GM23338 (cell line): ENCODE results near the gene CDH4. TPM values are rescaled to one million over a fixed set of nuclear protein-coding genes. Genes with fewer than 3 reads are reported as not detected.

Experiments
- ATAC-seq: fragments of 200-7000 bp; cut with Tn5 transposase; 3 replicates; pipeline ENCODE4 v1.9.1; 2020
- DNase-seq: peaks from one replicate; pipeline ENCODE4 v3.0.0-alpha.2; 2015; ENCODE audit warnings: low spot score
- H2AFZ ChIP-seq: fragments of 200-600 bp; sonication (generic); 2 replicates; pipeline ENCODE4 v1.8.0; 2016; ENCODE audit warnings: antibody characterized with exemption, mild to moderate bottlenecking, moderate library complexity
- H3F3A ChIP-seq: fragments of 200-600 bp; sonication (generic); replicated peaks from 2 replicates; pipeline ENCODE4 v1.8.0; 2017; ENCODE audit warnings: antibody characterized with exemption, mixed run types, low read depth
- H3K27ac ChIP-seq: fragments of 200-600 bp; sonication (generic); 2 replicates; pipeline ENCODE4 v1.6.1; 2016; ENCODE audit warnings: low read depth
- H3K27me3 ChIP-seq: fragments of 200-600 bp; sonication (generic); 2 replicates; pipeline ENCODE4 v1.8.0; 2016; ENCODE audit warnings: mild to moderate bottlenecking, mixed run types, moderate library complexity; ENCODE audit not compliant: insufficient read depth
- H3K36me3 ChIP-seq: fragments of 200-600 bp; sonication (generic); 2 replicates; pipeline ENCODE4 v1.8.0; 2016; ENCODE audit warnings: mild to moderate bottlenecking; ENCODE audit not compliant: insufficient read depth
- H3K4me1 ChIP-seq: fragments of 200-600 bp; sonication (generic); 2 replicates; pipeline ENCODE4 v1.8.0; 2016; ENCODE audit warnings: mild to moderate bottlenecking, moderate library complexity; ENCODE audit not compliant: insufficient read depth
- H3K4me2 ChIP-seq: fragments of 200-600 bp; sonication (generic); 2 replicates; pipeline ENCODE4 v1.7.1; 2017; ENCODE audit warnings: mixed run types
- H3K4me3 ChIP-seq: fragments of 200-600 bp; sonication (generic); 2 replicates; pipeline ENCODE4 v1.6.1; 2016; ENCODE audit warnings: mixed run types
- H3K79me2 ChIP-seq: fragments of 200-600 bp; sonication (generic); replicated peaks from 2 replicates; pipeline ENCODE4 v1.8.0; 2017; ENCODE audit warnings: mild to moderate bottlenecking; ENCODE audit not compliant: insufficient read depth
- H3K9me2 ChIP-seq: fragments of 200-600 bp; sonication (generic); 2 replicates; pipeline ENCODE4 v1.8.0; 2017; ENCODE audit not compliant: insufficient read depth
- H4K20me1 ChIP-seq: fragments of 200-600 bp; sonication (generic); replicated peaks from 2 replicates; pipeline ENCODE4 v1.8.0; 2017; ENCODE audit warnings: mild to moderate bottlenecking; ENCODE audit not compliant: insufficient read depth
- H3K27ac Mint-ChIP-seq: 2 replicates; pipeline ENCODE4 v1.8.0; 2020; ENCODE audit warnings: inconsistent platforms, mild to moderate bottlenecking, moderate library complexity, mixed read lengths
- H3K27me3 Mint-ChIP-seq: 3 replicates; pipeline ENCODE4 v1.8.0; 2022; ENCODE audit warnings: low read depth, mild to moderate bottlenecking, moderate library complexity, mixed read lengths, inconsistent platforms; ENCODE audit not compliant: insufficient read depth, poor library complexity
- H3K36me3 Mint-ChIP-seq: 3 replicates; pipeline ENCODE4 v1.8.0; 2021; ENCODE audit warnings: low read depth, mild to moderate bottlenecking, inconsistent platforms, moderate library complexity, mixed read lengths
- H3K4me1 Mint-ChIP-seq: 3 replicates; pipeline ENCODE4 v1.8.0; 2020; ENCODE audit warnings: mild to moderate bottlenecking, inconsistent platforms, mixed read lengths
- H3K4me3 Mint-ChIP-seq: 3 replicates; pipeline ENCODE4 v1.8.0; 2021; ENCODE audit warnings: moderate library complexity, mild to moderate bottlenecking, inconsistent platforms, mixed read lengths
- H3K9me3 Mint-ChIP-seq: 3 replicates; pipeline ENCODE4 v1.8.0; 2020; ENCODE audit warnings: moderate library complexity, mild to moderate bottlenecking, inconsistent platforms, mixed read lengths
- CTCF ChIP-seq, 2 experiments: fragments of 200-600 bp in 1 of 2; sonication (generic) in 1 of 2; conservative IDR thresholded peaks; 2 replicates each; pipeline versions ENCODE4 v1.5.1 to v1.6.1; 2016 to 2017; ENCODE audit warnings: antibody characterized with exemption in 2 of 2, low read depth in 2 of 2, mild to moderate bottlenecking in 2 of 2, moderate library complexity in 1 of 2
- EZH2 ChIP-seq: fragments of 200-600 bp; sonication (generic); IDR thresholded peaks from one replicate; pipeline ENCODE4 v1.8.0; 2017; ENCODE audit warnings: antibody characterized with exemption, mild to moderate bottlenecking, low read depth; ENCODE audit not compliant: unreplicated experiment
- EZH2phosphoT487 ChIP-seq: fragments of 200-600 bp; sonication (generic); IDR thresholded peaks from one replicate; pipeline ENCODE4 v1.8.1; 2018; ENCODE audit warnings: antibody characterized with exemption; ENCODE audit not compliant: unreplicated experiment
- STAT1 ChIP-seq: IDR thresholded peaks from one replicate; pipeline ENCODE4 v1.6.1; 2016; ENCODE audit warnings: antibody characterized with exemption; ENCODE audit not compliant: unreplicated experiment
- ZNF114 ChIP-seq: fragments of 250-450 bp; sonication (Bioruptor Pico); IDR thresholded peaks from 2 replicates; pipeline ENCODE4 v1.5.0; 2020; ENCODE audit warnings: mild to moderate bottlenecking, moderate library complexity
- ZNF331 ChIP-seq: fragments of 250-450 bp; sonication (Bioruptor Pico); IDR thresholded peaks from 2 replicates; pipeline ENCODE4 v1.5.0; 2020; ENCODE audit warnings: low read depth, mild to moderate bottlenecking, moderate library complexity
- polyA plus RNA-seq: library from polyadenylated mRNA; unstranded; fragments of >200 nt; fragmentation: Nextera tagmentation; extraction: Ambion mirVana; gene quantifications from 2 replicates; pipeline ENCODE4 v1.2.1, GENCODE V29; 2016
- total RNA-seq: library from RNA; depleted of rRNA; stranded (reverse); fragments of >200 nt; shearing (Covaris generic); gene quantifications from 2 replicates; pipeline ENCODE4 v1.2.3, GENCODE V29; 2014
- TF ChIP-seq, protein P1 (sequence below): IDR thresholded peaks from one replicate; pipeline ENCODE4 v1.6.1; 2018; ENCODE audit warnings: antibody characterized with exemption; ENCODE audit not compliant: unreplicated experiment
- TF ChIP-seq, protein P2 (sequence below): IDR thresholded peaks from 2 replicates; pipeline ENCODE4 v1.6.1; 2016; ENCODE audit warnings: antibody characterized with exemption

Gene CDH4
- total and polyA plus RNA-seq, 2 experiments from 2014 or later: 1.2 to 4.2 TPM

DNA sequence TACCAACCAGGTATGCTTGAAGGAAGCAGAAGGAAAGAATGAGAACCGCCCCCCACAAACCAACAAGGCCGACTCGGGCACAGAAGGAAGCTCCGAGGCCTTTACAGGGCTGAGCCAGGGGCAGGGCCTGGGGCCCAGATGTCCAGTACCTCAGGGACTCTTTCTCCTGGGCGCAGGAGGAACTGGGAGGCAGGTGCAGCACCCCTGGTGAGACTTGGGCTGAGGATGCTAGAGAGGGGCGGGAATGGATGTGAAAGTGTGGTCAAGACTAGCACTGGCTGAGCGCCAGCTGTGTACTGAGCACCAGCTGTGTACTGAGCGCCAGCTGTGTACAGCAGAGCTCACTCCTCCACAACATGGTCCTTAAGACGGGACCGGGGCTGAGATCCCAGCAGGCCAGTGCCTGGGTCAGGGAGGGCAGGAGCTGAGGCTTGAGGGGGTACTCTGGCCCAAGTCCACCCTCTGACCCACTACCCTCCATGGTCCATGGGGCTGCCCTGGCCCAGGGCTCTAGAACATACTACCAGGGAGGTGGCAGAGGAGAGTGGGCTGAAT is 444.2 kb downstream of the CDH4 start (continued):
- TF ChIP-seq, protein P1, sequence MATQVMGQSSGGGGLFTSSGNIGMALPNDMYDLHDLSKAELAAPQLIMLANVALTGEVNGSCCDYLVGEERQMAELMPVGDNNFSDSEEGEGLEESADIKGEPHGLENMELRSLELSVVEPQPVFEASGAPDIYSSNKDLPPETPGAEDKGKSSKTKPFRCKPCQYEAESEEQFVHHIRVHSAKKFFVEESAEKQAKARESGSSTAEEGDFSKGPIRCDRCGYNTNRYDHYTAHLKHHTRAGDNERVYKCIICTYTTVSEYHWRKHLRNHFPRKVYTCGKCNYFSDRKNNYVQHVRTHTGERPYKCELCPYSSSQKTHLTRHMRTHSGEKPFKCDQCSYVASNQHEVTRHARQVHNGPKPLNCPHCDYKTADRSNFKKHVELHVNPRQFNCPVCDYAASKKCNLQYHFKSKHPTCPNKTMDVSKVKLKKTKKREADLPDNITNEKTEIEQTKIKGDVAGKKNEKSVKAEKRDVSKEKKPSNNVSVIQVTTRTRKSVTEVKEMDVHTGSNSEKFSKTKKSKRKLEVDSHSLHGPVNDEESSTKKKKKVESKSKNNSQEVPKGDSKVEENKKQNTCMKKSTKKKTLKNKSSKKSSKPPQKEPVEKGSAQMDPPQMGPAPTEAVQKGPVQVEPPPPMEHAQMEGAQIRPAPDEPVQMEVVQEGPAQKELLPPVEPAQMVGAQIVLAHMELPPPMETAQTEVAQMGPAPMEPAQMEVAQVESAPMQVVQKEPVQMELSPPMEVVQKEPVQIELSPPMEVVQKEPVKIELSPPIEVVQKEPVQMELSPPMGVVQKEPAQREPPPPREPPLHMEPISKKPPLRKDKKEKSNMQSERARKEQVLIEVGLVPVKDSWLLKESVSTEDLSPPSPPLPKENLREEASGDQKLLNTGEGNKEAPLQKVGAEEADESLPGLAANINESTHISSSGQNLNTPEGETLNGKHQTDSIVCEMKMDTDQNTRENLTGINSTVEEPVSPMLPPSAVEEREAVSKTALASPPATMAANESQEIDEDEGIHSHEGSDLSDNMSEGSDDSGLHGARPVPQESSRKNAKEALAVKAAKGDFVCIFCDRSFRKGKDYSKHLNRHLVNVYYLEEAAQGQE: no peak
- TF ChIP-seq, protein P2, sequence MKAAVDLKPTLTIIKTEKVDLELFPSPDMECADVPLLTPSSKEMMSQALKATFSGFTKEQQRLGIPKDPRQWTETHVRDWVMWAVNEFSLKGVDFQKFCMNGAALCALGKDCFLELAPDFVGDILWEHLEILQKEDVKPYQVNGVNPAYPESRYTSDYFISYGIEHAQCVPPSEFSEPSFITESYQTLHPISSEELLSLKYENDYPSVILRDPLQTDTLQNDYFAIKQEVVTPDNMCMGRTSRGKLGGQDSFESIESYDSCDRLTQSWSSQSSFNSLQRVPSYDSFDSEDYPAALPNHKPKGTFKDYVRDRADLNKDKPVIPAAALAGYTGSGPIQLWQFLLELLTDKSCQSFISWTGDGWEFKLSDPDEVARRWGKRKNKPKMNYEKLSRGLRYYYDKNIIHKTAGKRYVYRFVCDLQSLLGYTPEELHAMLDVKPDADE: no peak
- TF ChIP-seq ZNF114 (CRISPR knock-in tag): no peak

DNA sequence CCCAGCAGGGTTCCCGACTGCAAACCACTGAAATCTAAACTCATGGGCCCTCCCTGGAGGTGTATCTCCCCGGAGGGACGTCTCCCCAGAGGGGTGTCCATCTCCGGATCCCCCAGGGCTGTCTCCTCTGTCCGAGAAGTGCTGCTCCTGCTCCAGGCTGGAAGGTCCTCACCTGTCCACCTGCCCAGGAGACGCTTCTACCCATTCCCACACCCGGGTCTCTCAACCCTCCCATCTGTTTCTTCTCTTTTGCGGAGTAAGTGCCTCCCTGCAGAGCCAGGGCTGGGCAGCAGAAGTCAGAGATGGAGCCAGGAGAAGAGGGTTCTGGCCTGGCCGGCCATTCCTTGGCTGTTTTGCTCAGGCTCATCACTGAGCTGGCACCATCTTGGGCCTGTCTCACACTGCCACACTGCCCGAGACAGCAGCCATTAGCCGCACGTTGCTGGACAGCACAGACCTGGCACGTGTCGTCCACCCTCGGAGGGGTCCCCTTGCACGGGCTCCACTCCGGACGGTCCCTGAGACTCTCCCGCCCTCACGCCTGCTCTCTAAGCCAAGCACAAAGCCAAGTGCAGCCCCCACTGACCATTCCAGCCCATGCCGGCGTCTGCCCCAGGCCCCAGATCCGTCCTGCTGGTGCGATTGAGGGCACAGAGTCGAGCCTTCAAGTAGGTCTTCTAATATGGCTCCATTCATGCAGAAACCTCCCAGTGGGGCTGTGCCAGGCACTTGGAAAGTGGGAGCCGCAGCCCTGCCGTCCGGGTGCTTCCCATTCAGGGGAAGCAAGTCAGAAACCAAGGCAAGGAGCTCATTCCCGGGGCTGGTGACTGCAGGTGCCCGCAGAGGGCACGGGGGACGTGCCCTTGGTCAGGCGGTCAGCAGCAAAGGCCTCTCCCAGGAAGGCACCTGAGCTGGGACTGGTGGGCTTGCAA is 445.9 kb downstream of the CDH4 start:
- no peaks in the 10 kb centered on the region for H3K4me1 Mint-ChIP-seq
- H3K27ac ChIP-seq: no peak overlapping the region
- H3K4me2 ChIP-seq: no peak overlapping the region
- no peak overlapping the region for H3K4me3 Mint-ChIP-seq
- H2AFZ ChIP-seq: no peak overlapping the region
- H3F3A ChIP-seq: no peaks in the 10 kb centered on the region
- no peaks in the 10 kb centered on the region for H3K27me3 ChIP-seq
- H3K36me3 ChIP-seq: no peaks in the 10 kb centered on the region
- ATAC-seq (no peak), DNase-seq (no peak)
- H3K79me2 ChIP-seq: no peaks in the 10 kb centered on the region
- H4K20me1 ChIP-seq: no peaks in the 10 kb centered on the region
- peaks cover 25% of the 10 kb centered on the region for H3K27me3 Mint-ChIP-seq
- no peaks in the 10 kb centered on the region for H3K9me2 ChIP-seq
- H3K9me3 Mint-ChIP-seq: no peaks in the 10 kb centered on the region
- TF ChIP-seq ZNF331 (CRISPR knock-in tag) (no peak), EZH2 (no peak), STAT1 (no peak), CTCF (conservative IDR thresholded peaks at IDR 0.05; ENCODE audit: low read depth in 2 of 2) (no peak), EZH2phosphoT487 (no peak), ZNF114 (CRISPR knock-in tag) (no peak)
- H3K36me3 Mint-ChIP-seq: no peaks in the 10 kb centered on the region
- no peaks in the 10 kb centered on the region for H3K4me1 ChIP-seq
- H3K27ac Mint-ChIP-seq: no peak overlapping the region
- H3K4me3 ChIP-seq: no peak overlapping the region
